C4-2B (cell line): ENCODE data around the gene HILPDA.

Experiments used
- ZFX ChIP-seq: fragments of 450-650 bp; IDR thresholded peaks from 2 replicates; pipeline ENCODE4 v1.6.1; 2017
- TF ChIP-seq, protein P1 (sequence below): fragments of 450-650 bp; conservative IDR thresholded peaks from 2 replicates; pipeline ENCODE4 v1.5.1; 2017; ENCODE audit warnings: mild to moderate bottlenecking

DNA sequence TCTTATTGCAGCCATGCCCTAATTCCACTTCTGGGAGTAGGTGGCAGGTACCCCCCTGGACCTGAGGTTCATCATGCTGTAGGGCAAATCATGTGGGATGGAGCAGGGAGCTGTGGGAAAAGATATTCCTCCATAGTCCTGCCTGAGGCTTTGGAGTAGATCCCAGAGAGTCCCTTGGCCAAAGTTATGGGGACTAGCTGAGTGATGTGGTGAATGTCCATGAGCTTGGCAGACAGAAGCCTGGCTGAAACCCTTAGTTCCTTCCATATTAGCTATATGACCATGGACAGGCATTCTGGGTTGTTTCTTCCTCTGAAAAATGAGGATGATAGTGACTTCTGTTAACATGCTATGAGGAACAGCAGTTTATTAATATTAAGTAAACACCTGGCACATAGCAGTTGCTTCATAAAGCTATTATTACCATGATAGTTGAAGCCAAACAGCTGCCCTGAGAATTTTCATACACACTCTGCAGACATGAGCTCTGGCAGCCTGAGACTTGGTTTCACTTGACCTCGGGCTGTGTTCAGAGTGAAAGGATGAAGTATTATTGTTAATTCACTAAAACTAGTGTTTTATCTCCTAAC, 30.9 kb upstream of the HILPDA start:
- TF ChIP-seq, protein P1, sequence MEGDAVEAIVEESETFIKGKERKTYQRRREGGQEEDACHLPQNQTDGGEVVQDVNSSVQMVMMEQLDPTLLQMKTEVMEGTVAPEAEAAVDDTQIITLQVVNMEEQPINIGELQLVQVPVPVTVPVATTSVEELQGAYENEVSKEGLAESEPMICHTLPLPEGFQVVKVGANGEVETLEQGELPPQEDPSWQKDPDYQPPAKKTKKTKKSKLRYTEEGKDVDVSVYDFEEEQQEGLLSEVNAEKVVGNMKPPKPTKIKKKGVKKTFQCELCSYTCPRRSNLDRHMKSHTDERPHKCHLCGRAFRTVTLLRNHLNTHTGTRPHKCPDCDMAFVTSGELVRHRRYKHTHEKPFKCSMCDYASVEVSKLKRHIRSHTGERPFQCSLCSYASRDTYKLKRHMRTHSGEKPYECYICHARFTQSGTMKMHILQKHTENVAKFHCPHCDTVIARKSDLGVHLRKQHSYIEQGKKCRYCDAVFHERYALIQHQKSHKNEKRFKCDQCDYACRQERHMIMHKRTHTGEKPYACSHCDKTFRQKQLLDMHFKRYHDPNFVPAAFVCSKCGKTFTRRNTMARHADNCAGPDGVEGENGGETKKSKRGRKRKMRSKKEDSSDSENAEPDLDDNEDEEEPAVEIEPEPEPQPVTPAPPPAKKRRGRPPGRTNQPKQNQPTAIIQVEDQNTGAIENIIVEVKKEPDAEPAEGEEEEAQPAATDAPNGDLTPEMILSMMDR: no peak
- TF ChIP-seq ZFX: no peak
